GM10847 (cell line): ENCODE results near the gene EXOC6.

ENCODE experiments used
- POLR2A ChIP-seq: IDR thresholded peaks from 2 replicates; pipeline ENCODE4 v1.6.1; 2011; ENCODE audit not compliant: insufficient read length; ENCODE audit errors: extremely low read depth

Gene EXOC6

GRCh38 chr10:92891885-92892690 lies 43.8 kb downstream of the EXOC6 start:
- no peak for TF ChIP-seq POLR2A

GRCh38 chr10:92892691-92893054 lies 44.4 kb downstream of the EXOC6 start:
- TF ChIP-seq POLR2A: no peak

DNA sequence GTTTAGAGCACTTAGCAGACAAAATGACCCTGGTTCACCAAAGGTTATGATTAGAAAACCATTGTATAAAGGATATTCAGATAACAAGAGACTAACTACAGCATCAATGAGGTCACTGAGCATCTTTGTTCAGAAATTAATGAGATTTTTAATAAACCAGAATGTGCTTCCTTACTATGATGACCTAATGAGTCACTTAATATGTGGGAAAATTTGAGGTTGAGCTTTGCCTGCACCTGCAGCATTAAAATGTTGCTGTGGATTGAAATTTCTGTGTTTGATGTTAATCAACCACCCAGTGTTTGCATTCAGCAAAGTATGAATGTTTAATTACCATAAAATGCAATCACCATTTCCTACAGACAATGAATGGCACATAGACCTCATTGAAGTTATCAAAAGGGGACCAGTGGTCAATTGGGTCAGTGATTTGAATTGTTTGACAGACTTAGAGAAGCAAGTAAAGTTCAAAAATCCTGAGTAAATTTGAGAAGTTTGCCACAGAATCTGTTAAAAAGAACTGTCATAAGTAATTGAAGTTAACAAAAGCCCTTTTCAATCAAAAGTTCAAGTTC lies 45.8 kb downstream of the EXOC6 start:
- TF ChIP-seq POLR2A: no peak

DNA sequence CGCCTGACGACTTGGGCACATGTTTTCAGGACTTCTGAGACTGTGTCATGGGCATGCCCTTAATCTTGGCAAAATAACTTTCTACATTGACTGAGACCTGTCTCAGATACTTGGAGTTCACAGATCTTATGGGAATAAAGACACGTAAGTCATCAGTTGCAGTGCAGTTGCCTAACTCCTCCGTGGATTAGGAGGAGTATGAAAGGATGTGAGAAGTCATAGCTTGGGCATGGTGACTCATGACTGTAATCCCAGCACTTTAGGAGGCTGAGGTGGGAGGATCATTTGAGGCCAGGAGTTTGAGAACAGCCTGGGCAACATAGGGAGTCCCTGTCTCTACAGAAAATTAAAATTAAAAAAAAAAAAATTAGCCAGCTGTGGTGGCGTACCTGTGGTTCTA lies 49.6 kb downstream of the EXOC6 start:
- TF ChIP-seq POLR2A: no peak

DNA sequence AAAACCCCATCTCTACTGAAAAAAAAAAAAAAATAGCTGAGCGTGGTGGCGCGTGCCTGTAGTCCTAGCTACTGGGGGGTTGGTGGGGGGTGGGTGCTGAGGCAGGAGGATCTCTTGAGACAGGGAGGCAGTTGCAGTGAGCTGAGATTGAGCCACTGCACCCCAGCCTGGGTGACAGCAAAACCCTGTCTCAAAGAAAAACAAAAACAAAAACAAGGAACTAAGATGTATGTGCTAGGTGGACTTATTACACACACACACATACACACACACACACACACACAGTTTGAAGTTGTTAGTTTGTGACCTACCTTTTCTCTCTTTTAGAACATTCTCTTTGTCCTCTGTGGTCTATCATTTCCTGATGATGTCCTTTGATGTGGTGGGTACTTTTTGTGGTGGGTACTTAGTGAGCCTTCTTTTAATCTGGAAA lies 53.5 kb downstream of the EXOC6 start:
- TF ChIP-seq POLR2A: no peak

GRCh38 chr10:92903633-92904032 lies 55.3 kb downstream of the EXOC6 start:
- TF ChIP-seq POLR2A: no peak

DNA sequence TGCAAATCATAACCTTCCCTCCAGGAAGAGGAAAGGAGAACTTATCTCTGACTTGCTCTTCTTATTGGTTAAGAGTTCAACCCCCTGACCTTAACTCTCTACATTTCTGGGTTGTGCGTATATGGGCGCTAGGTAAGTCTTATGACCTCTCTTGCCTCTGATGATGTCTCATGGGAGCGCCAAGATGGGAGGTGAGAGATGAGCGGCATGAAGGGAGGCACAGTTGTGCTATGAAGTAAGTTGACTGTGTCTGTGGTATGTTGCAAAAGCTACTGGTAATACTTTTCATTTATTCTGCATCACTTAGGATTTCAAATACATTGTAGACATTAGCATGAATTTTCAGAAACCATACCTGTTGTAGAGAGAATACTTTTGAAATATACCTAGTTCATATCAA lies 59.0 kb downstream of the EXOC6 start:
- no peak for TF ChIP-seq POLR2A

- no peak for TF ChIP-seq POLR2A
Observed at GRCh38 chr10:92913973-92914372, 65.7 kb downstream of the EXOC6 start.

DNA sequence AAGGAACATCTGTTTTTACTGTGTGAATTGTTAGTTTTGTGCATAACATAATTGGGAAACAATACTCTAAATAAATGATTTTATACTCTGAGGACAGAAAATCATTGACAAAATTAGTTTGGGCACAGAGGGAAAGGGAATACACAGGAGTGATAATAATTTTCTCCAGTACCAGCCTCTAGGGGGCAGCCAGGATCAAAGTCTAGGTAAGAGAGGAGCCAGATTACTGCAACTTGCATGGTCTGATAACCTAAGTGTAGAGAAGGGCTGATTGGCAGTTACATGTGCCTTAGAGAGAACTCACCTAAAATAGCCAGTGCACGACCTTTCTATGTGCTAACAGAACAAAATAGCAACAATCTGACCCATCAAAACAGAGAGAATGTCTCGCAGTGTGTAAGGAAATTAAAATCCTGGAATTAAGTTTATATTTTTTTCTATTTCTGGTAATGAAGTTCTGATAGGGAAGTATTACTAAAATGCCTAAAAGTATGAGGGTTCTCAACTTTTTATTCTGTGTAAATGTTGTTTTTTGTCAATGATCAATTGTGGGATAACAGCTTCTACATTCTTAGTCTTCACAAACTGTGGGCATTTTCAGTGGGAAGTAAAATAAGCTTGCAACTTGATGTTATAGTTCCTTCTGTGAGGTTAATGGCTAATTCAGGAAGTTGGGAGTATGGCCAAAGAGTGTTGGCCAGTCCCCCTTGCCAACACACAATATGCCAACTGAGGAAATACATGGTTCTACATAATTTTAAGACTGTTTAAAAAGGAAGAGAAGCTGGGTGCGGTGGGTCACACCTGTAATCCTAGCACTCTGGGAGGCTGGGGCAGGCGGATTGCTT lies 66.4 kb downstream of the EXOC6 start:
- TF ChIP-seq POLR2A: no peak

DNA sequence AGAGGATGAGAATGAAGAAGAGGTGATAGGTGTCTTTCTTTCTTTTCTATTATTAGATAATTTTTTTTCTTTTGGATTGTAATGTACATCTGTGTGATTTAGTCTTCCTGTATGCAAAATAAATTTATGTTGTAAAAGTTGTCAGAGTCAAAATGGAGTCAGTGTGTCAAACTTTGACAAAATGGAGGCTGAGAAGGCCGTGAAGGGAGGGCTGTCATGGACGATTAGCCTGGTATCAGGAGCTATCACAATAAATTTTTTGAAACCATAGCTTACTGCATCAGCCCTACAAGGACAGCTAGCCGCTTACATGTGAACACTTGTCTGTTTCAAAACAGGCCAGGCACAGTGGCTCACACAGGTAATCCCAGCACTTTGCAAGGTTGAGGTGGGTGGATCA lies 67.6 kb downstream of the EXOC6 start:
- no peak for TF ChIP-seq POLR2A

- TF ChIP-seq POLR2A: no peak
Observed at GRCh38 chr10:92916433-92916832, 68.1 kb downstream of the EXOC6 start.

DNA sequence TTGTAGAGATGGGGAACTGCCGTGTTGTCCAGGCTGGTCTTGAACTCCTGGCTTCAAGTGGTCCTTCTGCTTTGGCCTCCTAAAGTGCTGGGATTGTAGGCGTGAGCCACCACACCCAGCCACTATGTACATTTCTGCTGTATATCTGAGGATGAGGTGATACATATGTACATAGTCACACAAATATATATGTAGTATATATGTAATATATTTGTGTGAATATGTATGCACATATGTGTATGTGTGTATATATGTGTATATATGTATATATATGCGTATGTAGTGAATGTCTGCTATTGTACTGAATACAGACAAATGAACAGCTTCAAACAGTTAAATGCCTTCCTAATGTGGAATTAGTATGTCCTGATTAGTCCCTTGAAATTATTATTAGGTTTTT lies 70.3 kb downstream of the EXOC6 start:
- TF ChIP-seq POLR2A: no peak

GRCh38 chr10:92920866-92921265 lies 72.5 kb downstream of the EXOC6 start:
- TF ChIP-seq POLR2A: no peak

DNA sequence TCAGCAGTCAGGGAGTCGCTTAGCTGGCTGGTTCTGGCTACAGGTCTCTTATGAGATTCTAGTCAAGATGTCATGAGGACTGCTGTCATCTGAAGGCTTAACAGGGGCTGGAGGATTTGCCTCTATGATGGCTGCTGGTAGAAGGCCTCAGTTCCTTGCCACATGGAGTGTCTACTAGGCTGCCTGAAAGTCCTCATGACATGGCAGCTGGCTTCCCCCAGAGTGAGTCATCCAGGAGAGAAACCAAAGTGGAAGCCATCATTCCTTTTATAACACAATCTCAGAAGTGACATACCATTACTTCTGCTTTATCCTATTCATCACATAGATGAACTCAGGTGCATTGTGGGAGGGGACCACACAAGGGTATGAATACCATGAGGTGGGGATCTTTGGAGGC lies 75.1 kb downstream of the EXOC6 start:
- TF ChIP-seq POLR2A: no peak

DNA sequence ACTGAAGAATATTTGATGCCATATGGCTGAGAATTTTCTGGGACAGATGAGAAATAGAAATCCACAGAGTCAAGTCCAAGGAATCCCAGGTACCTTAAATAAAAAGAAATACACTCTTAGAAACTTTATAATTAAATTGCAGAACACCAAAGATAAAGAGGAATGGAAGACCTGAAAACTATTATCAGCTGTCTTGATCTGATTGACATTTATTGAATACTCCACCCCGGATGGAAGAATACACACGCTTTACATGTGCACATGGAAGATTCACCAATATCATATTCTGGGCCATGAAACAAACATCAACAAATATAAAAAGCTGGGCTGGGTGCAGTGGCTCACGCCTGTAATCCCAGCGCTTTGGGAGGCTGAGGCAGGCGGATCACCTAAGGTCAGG lies 81.6 kb downstream of the EXOC6 start:
- TF ChIP-seq POLR2A: no peak

DNA sequence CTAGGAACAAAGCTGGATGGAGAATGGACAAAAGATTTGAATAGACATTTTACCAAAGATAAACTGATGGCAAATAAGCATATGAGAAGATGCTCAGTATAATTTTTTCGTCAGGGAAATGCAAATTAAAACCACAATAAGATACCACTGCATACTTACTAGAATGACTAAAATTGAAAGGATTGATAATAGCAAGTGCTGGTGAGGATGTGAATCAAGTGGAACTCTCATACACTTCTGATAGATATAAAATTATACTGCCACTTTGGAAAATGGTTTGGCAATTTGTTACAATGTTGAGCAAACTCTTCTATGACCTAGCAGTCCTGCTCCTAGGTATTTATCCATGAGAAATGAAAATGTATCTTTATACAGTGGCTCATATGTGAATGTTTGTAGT lies 83.3 kb downstream of the EXOC6 start:
- no peak for TF ChIP-seq POLR2A

GRCh38 chr10:92937876-92938275 lies 89.6 kb downstream of the EXOC6 start:
- TF ChIP-seq POLR2A: no peak

DNA sequence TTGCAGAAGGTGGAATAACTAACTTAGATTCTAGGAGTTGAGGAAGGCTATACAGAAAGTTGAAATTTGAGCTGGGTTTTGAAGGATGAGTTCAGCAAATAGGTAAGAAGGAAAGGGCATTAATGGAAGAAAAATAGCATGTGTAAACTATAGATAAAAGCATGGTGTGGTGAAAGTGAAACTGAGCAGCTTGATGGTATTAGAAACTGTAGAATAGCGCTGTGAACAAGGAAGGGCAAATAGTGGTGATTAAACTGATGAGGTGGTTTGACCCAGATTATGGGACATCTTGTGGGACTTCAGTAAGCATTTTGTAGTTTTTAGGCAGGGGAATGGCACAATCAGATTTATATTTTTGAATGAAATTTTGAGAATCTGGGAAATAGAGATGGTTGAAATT lies 90.5 kb downstream of the EXOC6 start:
- TF ChIP-seq POLR2A: no peak
